ENCODE measurements around the gene AMIGO3. TPM values are rescaled to one million over a fixed set of nuclear protein-coding genes. Genes with fewer than 3 reads are reported as not detected.

AMIGO3 gene, protein sequence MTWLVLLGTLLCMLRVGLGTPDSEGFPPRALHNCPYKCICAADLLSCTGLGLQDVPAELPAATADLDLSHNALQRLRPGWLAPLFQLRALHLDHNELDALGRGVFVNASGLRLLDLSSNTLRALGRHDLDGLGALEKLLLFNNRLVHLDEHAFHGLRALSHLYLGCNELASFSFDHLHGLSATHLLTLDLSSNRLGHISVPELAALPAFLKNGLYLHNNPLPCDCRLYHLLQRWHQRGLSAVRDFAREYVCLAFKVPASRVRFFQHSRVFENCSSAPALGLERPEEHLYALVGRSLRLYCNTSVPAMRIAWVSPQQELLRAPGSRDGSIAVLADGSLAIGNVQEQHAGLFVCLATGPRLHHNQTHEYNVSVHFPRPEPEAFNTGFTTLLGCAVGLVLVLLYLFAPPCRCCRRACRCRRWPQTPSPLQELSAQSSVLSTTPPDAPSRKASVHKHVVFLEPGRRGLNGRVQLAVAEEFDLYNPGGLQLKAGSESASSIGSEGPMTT
- total RNA-seq, result 2.3 and 5.2 TPM in 2 replicates
- 0.46 and 2.6 TPM in 2 replicates for polyA plus RNA-seq

DNA sequence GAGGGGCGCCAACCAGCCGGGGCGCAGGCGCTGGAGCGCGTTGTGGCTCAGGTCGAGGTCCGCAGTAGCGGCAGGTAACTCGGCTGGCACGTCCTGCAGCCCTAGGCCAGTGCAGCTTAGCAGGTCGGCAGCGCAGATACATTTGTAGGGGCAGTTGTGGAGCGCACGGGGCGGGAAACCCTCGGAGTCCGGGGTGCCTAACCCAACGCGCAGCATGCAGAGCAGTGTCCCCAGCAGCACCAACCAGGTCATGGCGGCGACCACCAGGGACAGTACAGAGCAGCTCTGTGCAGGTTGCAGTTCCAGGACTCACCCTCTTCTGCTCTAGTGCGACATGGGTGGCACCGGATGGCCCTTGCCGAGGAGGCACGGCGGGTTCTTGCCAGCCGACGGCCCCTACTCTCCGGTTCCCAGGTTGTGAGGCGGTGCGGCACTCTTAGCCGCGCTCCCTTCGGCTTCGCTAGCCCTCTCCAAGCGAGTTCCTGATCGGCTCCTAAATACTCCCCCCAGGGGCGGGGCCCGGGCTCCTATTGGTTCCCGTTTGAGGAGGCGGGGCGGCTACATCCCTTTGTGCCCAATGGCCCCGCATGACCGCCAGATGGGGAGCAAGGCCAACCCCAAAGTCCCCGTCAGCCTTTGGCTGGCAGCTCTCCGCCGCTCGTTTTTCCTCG, at the start of gene AMIGO3:
Gene AMIGO3 (minus strand): TSS at position 471 of the 671 bp plus-strand sequence. CDS start 219 bp downstream, at position 252.
- peak; percentile 95 to 97 for DNase-seq (ENCODE audit: low read depth in 1 of 2, low spot score in 1 of 2)
- Histone ChIP-seq H3K9me3 (ENCODE audit: low read depth) (no peaks in the 10 kb centered on the region), H3K4me1 (ENCODE audit: low read depth) (no peaks in the 10 kb centered on the region), H3K27ac (no peak within 1 kb of the TSS), H3K27me3 (no peaks in the 10 kb centered on the region), H3K4me3 (peak within 1 kb of the TSS; percentile 57), H3K36me3 (peaks cover 4% of the 10 kb centered on the region)
- TF ChIP-seq, protein P1, sequence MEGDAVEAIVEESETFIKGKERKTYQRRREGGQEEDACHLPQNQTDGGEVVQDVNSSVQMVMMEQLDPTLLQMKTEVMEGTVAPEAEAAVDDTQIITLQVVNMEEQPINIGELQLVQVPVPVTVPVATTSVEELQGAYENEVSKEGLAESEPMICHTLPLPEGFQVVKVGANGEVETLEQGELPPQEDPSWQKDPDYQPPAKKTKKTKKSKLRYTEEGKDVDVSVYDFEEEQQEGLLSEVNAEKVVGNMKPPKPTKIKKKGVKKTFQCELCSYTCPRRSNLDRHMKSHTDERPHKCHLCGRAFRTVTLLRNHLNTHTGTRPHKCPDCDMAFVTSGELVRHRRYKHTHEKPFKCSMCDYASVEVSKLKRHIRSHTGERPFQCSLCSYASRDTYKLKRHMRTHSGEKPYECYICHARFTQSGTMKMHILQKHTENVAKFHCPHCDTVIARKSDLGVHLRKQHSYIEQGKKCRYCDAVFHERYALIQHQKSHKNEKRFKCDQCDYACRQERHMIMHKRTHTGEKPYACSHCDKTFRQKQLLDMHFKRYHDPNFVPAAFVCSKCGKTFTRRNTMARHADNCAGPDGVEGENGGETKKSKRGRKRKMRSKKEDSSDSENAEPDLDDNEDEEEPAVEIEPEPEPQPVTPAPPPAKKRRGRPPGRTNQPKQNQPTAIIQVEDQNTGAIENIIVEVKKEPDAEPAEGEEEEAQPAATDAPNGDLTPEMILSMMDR (IDR thresholded peaks at IDR 0.05; ENCODE audit: low read depth, low read length), result peak; percentile 34

DNA sequence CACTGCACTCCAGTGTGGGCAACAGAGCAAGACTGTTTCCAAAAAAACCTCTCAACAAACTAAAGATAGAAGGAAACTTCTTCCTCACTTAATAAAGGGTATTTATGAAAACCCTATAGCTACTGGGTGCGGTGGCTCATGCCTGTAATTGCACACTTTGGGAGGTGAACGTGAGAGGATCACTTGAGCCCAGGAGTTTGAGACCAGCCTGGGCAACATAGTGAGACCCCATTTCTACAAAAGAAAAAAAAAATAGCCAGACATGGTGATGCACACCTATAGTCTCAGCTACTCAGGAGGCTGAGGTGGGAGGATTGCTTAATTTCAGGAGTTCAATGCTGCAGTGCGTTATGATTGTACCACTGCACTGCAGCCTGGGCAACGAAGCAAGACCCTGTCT, 44.5 kb upstream of the AMIGO3 start:
- Histone ChIP-seq H3K4me3 (no peak overlapping the region), H3K4me1 (ENCODE audit: low read depth) (no peaks in the 10 kb centered on the region), H3K27me3 (no peaks in the 10 kb centered on the region), H3K36me3 (no peaks in the 10 kb centered on the region), H3K9me3 (ENCODE audit: low read depth) (no peaks in the 10 kb centered on the region), H3K27ac (no peak overlapping the region)
- DNase-seq (ENCODE audit: low read depth in 1 of 2, low spot score in 1 of 2), result no peak
- TF ChIP-seq, protein P1 (IDR thresholded peaks at IDR 0.05; ENCODE audit: low read depth, low read length), result no peak

DNA sequence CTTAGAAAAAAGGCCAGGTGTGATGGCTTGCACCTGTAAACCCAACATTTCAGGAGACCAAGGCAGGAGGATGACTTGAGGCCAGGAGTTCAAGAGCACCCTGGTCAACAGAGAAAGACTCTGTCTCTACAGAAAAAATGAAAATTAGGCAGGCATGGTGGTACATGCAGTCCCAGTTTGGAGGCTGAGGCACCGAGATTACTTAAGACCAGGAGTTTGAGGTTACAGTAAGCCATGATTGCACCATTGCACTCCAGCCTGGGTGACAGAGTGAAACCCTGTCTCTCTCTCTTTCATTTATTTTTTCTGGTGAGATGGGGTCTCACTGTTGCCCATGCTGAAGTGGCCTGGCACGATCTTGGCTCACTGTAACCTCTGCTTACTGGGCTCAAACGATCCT, 42.2 kb upstream of the AMIGO3 start:
- Histone ChIP-seq H3K4me1 (ENCODE audit: low read depth) (no peaks in the 10 kb centered on the region), H3K36me3 (no peaks in the 10 kb centered on the region), H3K27me3 (no peaks in the 10 kb centered on the region), H3K4me3 (no peak overlapping the region), H3K27ac (no peak overlapping the region), H3K9me3 (ENCODE audit: low read depth) (no peaks in the 10 kb centered on the region)
- DNase-seq (ENCODE audit: low read depth in 1 of 2, low spot score in 1 of 2), result no peak
- TF ChIP-seq, protein P1 (IDR thresholded peaks at IDR 0.05; ENCODE audit: low read depth, low read length), result no peak

DNA sequence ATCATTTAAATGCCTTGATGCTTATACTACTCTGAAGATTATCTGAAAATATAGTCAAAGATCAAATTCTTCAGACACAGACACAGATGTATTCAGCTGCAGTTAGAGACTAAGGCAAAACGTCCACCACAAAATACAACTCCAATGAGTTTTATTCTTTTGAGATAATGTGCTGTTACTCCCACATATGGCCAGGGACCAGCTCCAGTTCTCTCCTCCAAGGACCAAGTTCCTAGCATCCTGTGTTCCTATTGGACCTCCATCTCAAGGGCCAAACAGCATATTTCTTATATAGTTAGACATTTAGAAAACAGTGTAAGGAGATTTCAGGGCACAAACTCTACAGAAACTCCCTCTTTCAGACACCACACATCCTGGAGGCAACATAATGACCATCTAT, 39.7 kb upstream of the AMIGO3 start:
- TF ChIP-seq, protein P1 (IDR thresholded peaks at IDR 0.05; ENCODE audit: low read depth, low read length), result no peak
- H3K27ac ChIP-seq, result no peak overlapping the region
- no peaks in the 10 kb centered on the region for H3K4me1 ChIP-seq (ENCODE audit: low read depth)
- H3K36me3 ChIP-seq, result no peaks in the 10 kb centered on the region
- no peaks in the 10 kb centered on the region for H3K27me3 ChIP-seq
- DNase-seq (ENCODE audit: low read depth in 1 of 2, low spot score in 1 of 2), result peak in 1 of 2 donors; percentile 64
- H3K4me3 ChIP-seq, result no peak overlapping the region
- H3K9me3 ChIP-seq (ENCODE audit: low read depth), result no peaks in the 10 kb centered on the region

DNA sequence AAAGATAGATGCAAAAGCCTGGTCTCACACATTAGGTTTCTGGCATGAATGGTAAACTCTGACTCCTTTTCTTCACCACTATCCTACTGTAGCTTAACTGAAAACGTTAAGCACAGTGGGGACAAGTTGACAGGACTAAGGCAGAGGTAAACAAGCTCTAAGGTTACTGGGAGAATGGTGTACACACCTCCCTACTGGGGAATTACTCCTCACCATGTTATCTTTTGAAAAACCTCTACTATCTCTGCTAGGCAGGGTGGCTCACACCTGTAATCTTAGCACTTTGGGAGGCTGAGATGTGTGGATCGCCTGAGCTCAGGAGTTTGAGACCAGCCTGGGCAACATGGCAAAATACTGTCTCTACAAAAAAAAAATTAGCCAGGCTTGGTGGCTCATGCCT, 37.7 kb upstream of the AMIGO3 start:
- no peak overlapping the region for H3K4me3 ChIP-seq
- no peak for DNase-seq (ENCODE audit: low read depth in 1 of 2, low spot score in 1 of 2)
- TF ChIP-seq, protein P1 (IDR thresholded peaks at IDR 0.05; ENCODE audit: low read depth, low read length), result no peak
- no peaks in the 10 kb centered on the region for H3K4me1 ChIP-seq (ENCODE audit: low read depth)
- no peaks in the 10 kb centered on the region for H3K27me3 ChIP-seq
- H3K27ac ChIP-seq, result no peak overlapping the region
- no peaks in the 10 kb centered on the region for H3K36me3 ChIP-seq
- no peaks in the 10 kb centered on the region for H3K9me3 ChIP-seq (ENCODE audit: low read depth)
